GM23248 (cell line): ENCODE measurements around the gene NAIF1. TPM values are rescaled to one million over a fixed set of nuclear protein-coding genes. Genes with fewer than 3 reads are reported as not detected.

Experiments used
- DNase-seq: peaks from one replicate; pipeline ENCODE4 v3.0.0-alpha.2; 2015
- H2AFZ ChIP-seq: fragments of 200-600 bp; sonication (generic); 2 replicates; pipeline ENCODE4 v1.6.1; 2016; ENCODE audit warnings: antibody characterized with exemption
- H3F3A ChIP-seq: fragments of 200-600 bp; sonication (generic); 2 replicates; pipeline ENCODE4 v1.6.1; 2016; ENCODE audit warnings: mild to moderate bottlenecking, antibody characterized with exemption, mixed run types; ENCODE audit not compliant: insufficient read depth
- H3K27ac ChIP-seq: fragments of 200-600 bp; sonication (generic); 2 replicates; pipeline ENCODE4 v1.5.1; 2016; ENCODE audit warnings: mild to moderate bottlenecking
- H3K27me3 ChIP-seq: fragments of 200-600 bp; sonication (generic); replicated peaks from 2 replicates; pipeline ENCODE4 v1.6.1; 2016; ENCODE audit warnings: mild to moderate bottlenecking; ENCODE audit not compliant: insufficient read depth
- H3K36me3 ChIP-seq: fragments of 200-600 bp; sonication (generic); 2 replicates; pipeline ENCODE4 v1.6.1; 2016; ENCODE audit warnings: low read depth, mild to moderate bottlenecking
- H3K4me1 ChIP-seq: fragments of 200-600 bp; sonication (generic); 2 replicates; pipeline ENCODE4 v1.6.1; 2016; ENCODE audit warnings: mild to moderate bottlenecking; ENCODE audit not compliant: insufficient read depth
- H3K4me2 ChIP-seq: fragments of 200-600 bp; sonication (generic); one replicate; pipeline ENCODE4 v1.6.1; 2016; ENCODE audit warnings: mild to moderate bottlenecking; ENCODE audit not compliant: unreplicated experiment
- H3K4me3 ChIP-seq: fragments of 200-600 bp; sonication (generic); 2 replicates; pipeline ENCODE4 v1.5.1; 2016; ENCODE audit warnings: mild to moderate bottlenecking
- H3K79me2 ChIP-seq: fragments of 200-600 bp; sonication (generic); 2 replicates; pipeline ENCODE4 v1.6.1; 2016; ENCODE audit warnings: mild to moderate bottlenecking; ENCODE audit not compliant: insufficient read depth
- H3K9ac ChIP-seq: fragments of 200-600 bp; sonication (generic); 2 replicates; pipeline ENCODE4 v1.6.1; 2016; ENCODE audit warnings: mild to moderate bottlenecking
- H3K9me2 ChIP-seq: fragments of 200-600 bp; sonication (generic); 2 replicates; pipeline ENCODE4 v1.6.1; 2016; ENCODE audit warnings: mixed run types, mild to moderate bottlenecking, moderate library complexity; ENCODE audit not compliant: insufficient read depth
- H3K9me3 ChIP-seq: fragments of 200-600 bp; sonication (generic); one replicate; pipeline ENCODE4 v1.6.1; 2017; ENCODE audit warnings: low read depth
- H4K20me1 ChIP-seq: fragments of 200-600 bp; sonication (generic); 2 replicates; pipeline ENCODE4 v1.6.0; 2016; ENCODE audit not compliant: insufficient read depth
- EZH2 ChIP-seq: fragments of 200-600 bp; sonication (generic); IDR thresholded peaks from 2 replicates; pipeline ENCODE4 v1.6.1; 2018; ENCODE audit warnings: antibody characterized with exemption, mild to moderate bottlenecking; ENCODE audit not compliant: insufficient read depth, poor library complexity, severe bottlenecking
- EZH2phosphoT487 ChIP-seq: fragments of 200-600 bp; sonication (generic); IDR thresholded peaks from 2 replicates; pipeline ENCODE4 v1.6.1; 2018; ENCODE audit warnings: antibody characterized with exemption, moderate library complexity, mild to moderate bottlenecking, low read depth; ENCODE audit not compliant: insufficient read depth
- WGBS, 2 experiments: methylation state at CpG; one replicate each; pipeline ENCODE4 v1.1.6; 2015 to 2017; ENCODE audit warnings: low lambda C conversion rate in 2 of 2, low coverage in 1 of 2; ENCODE audit errors: missing lambda C conversion rate in 2 of 2; 5-methylcytosine and 5-hydroxymethylcytosine counted together
- in situ Hi-C: fragments of 300-500 bp; cut with MboI; formaldehyde crosslinking; loops from 2 replicates; pipeline ENCODE4 v1.15.0; 2020
- polyA plus RNA-seq: library from polyadenylated mRNA; unstranded; fragments of >200 nt; fragmentation: Nextera tagmentation; extraction: Ambion mirVana; gene quantifications from 2 replicates; pipeline ENCODE4 v1.2.1, GENCODE V29; 2016
- total RNA-seq: library from RNA; depleted of rRNA; stranded (reverse); fragments of >200 nt; shearing (Covaris generic); gene quantifications from 2 replicates; pipeline ENCODE4 v1.2.3, GENCODE V29; 2014

NAIF1 gene
- total and polyA plus RNA-seq, 2 experiments from 2014 or later, result 4.8 to 9.5 TPM

GRCh38 chr9:128078504-128079434 is 11.6 kb upstream of the NAIF1 start:
- Histone ChIP-seq H4K20me1 (no peaks in the 10 kb centered on the region), H3K36me3 (no peaks in the 10 kb centered on the region), H2AFZ (no peak overlapping the region), H3K27ac (no peak overlapping the region), H3K4me2 (no peak overlapping the region), H3K4me1 (peaks cover 26% of the 10 kb centered on the region), H3F3A (peaks cover 25% of the 10 kb centered on the region), H3K9me3 (no peaks in the 10 kb centered on the region), H3K9ac (no peak overlapping the region), H3K4me3 (no peak overlapping the region), H3K9me2 (no peaks in the 10 kb centered on the region), H3K79me2 (peaks cover 82% of the 10 kb centered on the region), H3K27me3 (no peaks in the 10 kb centered on the region)
- in situ Hi-C loops, result no loop called here
- WGBS, 2 experiments, result 80 to 81% methylated on average over 11 of the region's 11 CpGs
- DNase-seq, result peak; percentile 48
- TF ChIP-seq EZH2phosphoT487 (no peak), EZH2 (no peak)

GRCh38 chr9:128077847-128078503 is 10.9 kb upstream of the NAIF1 start:
- Histone ChIP-seq H4K20me1 (no peaks in the 10 kb centered on the region), H3K27ac (no peak overlapping the region), H3K9me2 (no peaks in the 10 kb centered on the region), H3K4me1 (peaks cover 32% of the 10 kb centered on the region), H3F3A (peaks cover 33% of the 10 kb centered on the region), H3K9ac (no peak overlapping the region), H3K4me2 (no peak overlapping the region), H3K9me3 (no peaks in the 10 kb centered on the region), H3K27me3 (no peaks in the 10 kb centered on the region), H3K36me3 (no peaks in the 10 kb centered on the region), H2AFZ (no peak overlapping the region), H3K4me3 (no peak overlapping the region), H3K79me2 (peaks cover 85% of the 10 kb centered on the region)
- in situ Hi-C loops, result no loop called here
- WGBS, 2 experiments, result 93% methylated on average over 7 of the region's 7 CpGs
- TF ChIP-seq EZH2phosphoT487 (no peak), EZH2 (no peak)
- DNase-seq, result no peak

- Histone ChIP-seq H3K9me2 (no peaks in the 10 kb centered on the region), H3K4me1 (peaks cover 33% of the 10 kb centered on the region), H3K79me2 (peaks cover 96% of the 10 kb centered on the region), H3F3A (peaks cover 36% of the 10 kb centered on the region), H4K20me1 (no peaks in the 10 kb centered on the region), H3K36me3 (no peaks in the 10 kb centered on the region), H3K9ac (peak overlapping the region; percentile 52; the same call in 1 of the 2 replicates), H3K27ac (peak overlapping the region; percentile 79), H3K4me3 (peak overlapping the region; percentile 44; the same call in 1 of the 2 replicates), H3K27me3 (no peaks in the 10 kb centered on the region), H3K4me2 (peak overlapping the region; percentile 38), H3K9me3 (no peaks in the 10 kb centered on the region), H2AFZ (peak overlapping the region; percentile 61; the same call in 1 of the 2 replicates)
- 57 to 60% methylated on average over 7 of the region's 7 CpGs for WGBS, 2 experiments
- TF ChIP-seq EZH2phosphoT487 (no peak), EZH2 (no peak)
- peak; percentile 33 for DNase-seq
- in situ Hi-C loops, result no loop called here
These were observed 6.2 kb upstream of the NAIF1 start for GRCh38 chr9:128073253-128073886.
